RWPE2 (cell line): Measurements from ENCODE around the gene NR5A1.
A peak's percentile ranks its signal among the peaks of the same experiment; 100 is the strongest.

Experiments used
- ATAC-seq: fragments of 200-7000 bp; cut with Tn5 transposase; 3 replicates; pipeline ENCODE4 v1.9.1; 2021; ENCODE audit warnings: low read depth
- DNase-seq: peaks from one replicate; pipeline ENCODE4 v3.0.0-alpha.2; 2020; ENCODE audit warnings: low spot score
- H3K27ac ChIP-seq: fragments of 450-650 bp; 2 replicates; pipeline ENCODE4 v1.5.1; 2017; ENCODE audit warnings: mild to moderate bottlenecking; ENCODE audit not compliant: poor library complexity, severe bottlenecking
- H3K27me3 ChIP-seq: fragments of 250-450 bp; sonication (Bioruptor Pico); 2 replicates; pipeline ENCODE4 v1.5.1; 2021; ENCODE audit warnings: mild to moderate bottlenecking, moderate library complexity; ENCODE audit not compliant: insufficient read depth, poor library complexity, severe bottlenecking
- H3K36me3 ChIP-seq: fragments of 250-450 bp; sonication (Bioruptor Pico); 2 replicates; pipeline ENCODE4 v1.5.1; 2020; ENCODE audit warnings: low read depth, mild to moderate bottlenecking, moderate library complexity
- H3K4me1 ChIP-seq: fragments of 250-450 bp; sonication (Bioruptor Pico); 2 replicates; pipeline ENCODE4 v1.5.1; 2021; ENCODE audit warnings: mild to moderate bottlenecking, moderate library complexity; ENCODE audit not compliant: insufficient read depth, poor library complexity, severe bottlenecking
- H3K4me3 ChIP-seq: fragments of 250-450 bp; sonication (Bioruptor Pico); 2 replicates; pipeline ENCODE4 v1.5.1; 2021; ENCODE audit warnings: mild to moderate bottlenecking, moderate library complexity; ENCODE audit not compliant: severe bottlenecking
- H3K9me3 ChIP-seq: fragments of 250-450 bp; sonication (Bioruptor Pico); 2 replicates; pipeline ENCODE4 v1.5.1; 2021; ENCODE audit warnings: mild to moderate bottlenecking, moderate library complexity; ENCODE audit not compliant: severe bottlenecking
- CTCF ChIP-seq: fragments of 450-650 bp; IDR thresholded peaks from one replicate; pipeline ENCODE4 v1.5.1; 2017; ENCODE audit warnings: mild to moderate bottlenecking, moderate library complexity; ENCODE audit not compliant: poor library complexity, severe bottlenecking

NR5A1 gene

DNA sequence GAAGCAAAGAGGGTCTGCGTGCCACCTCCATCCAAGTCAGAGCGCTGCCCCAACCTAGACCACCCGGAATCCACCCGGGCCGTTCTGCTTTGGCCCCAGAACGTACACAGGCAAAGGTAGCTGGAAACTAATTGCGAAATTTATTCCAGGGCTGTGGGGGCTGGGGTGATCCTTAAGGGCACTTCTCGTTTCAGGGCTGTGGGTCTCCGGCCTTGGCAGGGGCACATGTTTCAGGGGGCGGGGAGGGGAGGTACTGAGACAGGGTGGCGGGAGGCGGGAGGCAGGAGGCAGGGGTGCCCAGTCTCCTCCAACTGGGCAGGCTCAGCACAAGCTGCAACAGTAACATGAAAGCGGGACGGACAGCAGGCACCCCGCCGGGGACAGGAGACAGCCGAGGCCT lies 26.1 kb downstream of the NR5A1 start:
- Histone ChIP-seq H3K27ac (no peak overlapping the region), H3K27me3 (peaks cover 18% of the 10 kb centered on the region), H3K4me3 (no peak overlapping the region)

DNA sequence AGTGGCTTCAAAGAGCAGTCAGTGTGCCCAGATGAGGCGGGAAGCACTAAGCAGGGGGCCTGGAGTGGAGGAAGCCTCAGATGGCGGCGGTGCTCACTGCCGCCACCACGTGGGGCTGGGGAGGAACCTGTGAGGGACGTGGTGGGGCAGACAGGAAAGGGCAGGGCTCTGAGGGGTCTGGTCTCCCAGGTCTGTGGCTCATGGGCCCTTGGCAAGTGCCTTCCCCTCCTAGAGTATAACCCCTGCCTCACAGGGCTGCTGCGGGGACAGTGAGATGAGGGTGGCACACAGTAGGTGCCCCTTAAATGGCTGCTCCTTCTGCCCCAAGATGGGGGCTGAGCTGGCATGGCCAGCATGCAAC lies 26.6 kb downstream of the NR5A1 start:
- Histone ChIP-seq H3K9me3 (no peaks in the 10 kb centered on the region), H3K4me1 (no peaks in the 10 kb centered on the region), H3K4me3 (no peak overlapping the region), H3K27ac (no peak overlapping the region), H3K27me3 (peaks cover 20% of the 10 kb centered on the region), H3K36me3 (no peaks in the 10 kb centered on the region)
- peak; percentile 36; the same call in 1 of the 3 replicates for ATAC-seq
- DNase-seq = no peak
- peak; percentile 45 for TF ChIP-seq CTCF

More for the DNA sequence above, 26.1 kb downstream of the NR5A1 start:
- H3K4me1 ChIP-seq = no peaks in the 10 kb centered on the region
- no peaks in the 10 kb centered on the region for H3K9me3 ChIP-seq
- no peaks in the 10 kb centered on the region for H3K36me3 ChIP-seq
- TF ChIP-seq CTCF = no peak
- ATAC-seq (no peak), DNase-seq (no peak)

- ATAC-seq = no peak
- Histone ChIP-seq H3K4me1 (no peaks in the 10 kb centered on the region), H3K27ac (no peak overlapping the region), H3K27me3 (peaks cover 20% of the 10 kb centered on the region), H3K4me3 (no peak overlapping the region), H3K9me3 (no peaks in the 10 kb centered on the region), H3K36me3 (no peaks in the 10 kb centered on the region)
- TF ChIP-seq CTCF = no peak
- DNase-seq = no peak
These were observed 27.1 kb downstream of the NR5A1 start for GRCh38 chr9:124479947-124480620.

DNA sequence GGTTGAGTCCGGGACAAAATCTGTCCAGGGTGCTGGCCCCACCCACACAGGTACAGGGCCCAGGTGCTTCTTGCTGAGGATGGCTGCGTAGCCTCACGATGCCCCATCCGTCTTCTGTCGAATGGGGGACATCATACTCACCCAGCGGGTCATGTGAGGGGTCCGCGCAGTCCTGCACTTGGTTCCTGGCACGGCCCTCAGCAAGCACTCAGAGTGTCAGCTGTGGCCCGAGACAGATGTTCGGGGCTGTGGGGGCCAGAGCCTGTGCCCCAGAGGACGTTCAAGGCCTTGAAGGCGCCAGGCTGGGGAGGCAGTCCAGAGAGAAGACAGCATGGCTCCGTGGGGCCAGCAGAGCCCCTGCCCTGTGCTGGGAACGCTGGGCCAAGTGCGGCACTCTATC lies 27.8 kb downstream of the NR5A1 start:
- Histone ChIP-seq H3K27me3 (peaks cover 20% of the 10 kb centered on the region), H3K36me3 (no peaks in the 10 kb centered on the region), H3K9me3 (no peaks in the 10 kb centered on the region), H3K4me1 (no peaks in the 10 kb centered on the region), H3K4me3 (no peak overlapping the region), H3K27ac (no peak overlapping the region)
- ATAC-seq (no peak), DNase-seq (no peak)
- TF ChIP-seq CTCF = no peak

DNA sequence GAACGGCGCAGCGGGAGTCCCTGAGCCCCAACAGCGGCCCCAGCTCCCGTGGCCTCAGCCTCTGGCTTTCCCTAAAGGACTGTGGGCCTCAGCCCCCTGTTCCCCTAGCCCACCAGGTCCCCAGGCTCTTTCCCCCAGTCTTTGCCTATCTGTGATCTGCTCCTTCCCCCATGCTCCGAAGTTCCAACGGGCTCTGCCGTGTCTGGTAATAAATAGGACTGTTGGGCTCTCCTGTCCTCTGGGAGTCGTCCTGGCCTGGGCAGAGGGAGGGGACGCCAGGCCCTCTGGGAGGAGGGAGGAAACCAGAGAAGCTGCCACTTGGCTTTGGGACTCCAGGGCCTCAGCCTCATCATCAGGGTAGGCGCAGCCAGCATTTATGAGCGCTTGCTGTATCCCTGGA lies 28.8 kb downstream of the NR5A1 start:
- no peak for DNase-seq
- no peaks in the 10 kb centered on the region for H3K36me3 ChIP-seq
- no peaks in the 10 kb centered on the region for H3K4me1 ChIP-seq
- no peak for TF ChIP-seq CTCF
- H3K9me3 ChIP-seq = no peaks in the 10 kb centered on the region
- peaks cover 20% of the 10 kb centered on the region for H3K27me3 ChIP-seq
- no peak overlapping the region for H3K27ac ChIP-seq
- H3K4me3 ChIP-seq = no peak overlapping the region
- no peak for ATAC-seq
